Vagina (tissue), 2 donors: Measurements from ENCODE around the gene RBM19. TPM values are rescaled to one million over a fixed set of nuclear protein-coding genes. Genes with fewer than 3 reads are reported as not detected.

Source experiments
- DNase-seq, 2 donors: peaks; one replicate each; pipeline ENCODE4 v3.0.0-alpha.2; 2017; ENCODE audit errors: extremely low spot score in 2 of 2
- H3K27ac ChIP-seq: fragments of 200-600 bp; sonication (generic); one replicate; pipeline ENCODE4 v1.5.1; 2019
- H3K27me3 ChIP-seq: fragments of 200-600 bp; sonication (generic); one replicate; pipeline ENCODE4 v1.5.1; 2019
- H3K36me3 ChIP-seq, 2 donors: fragments of 200-600 bp; sonication (generic); one replicate each; pipeline ENCODE4 v1.5.1; 2017 to 2019
- H3K4me1 ChIP-seq: fragments of 200-600 bp; sonication (generic); one replicate; pipeline ENCODE4 v1.5.1; 2019
- H3K4me3 ChIP-seq, 2 donors: fragments of 200-600 bp; sonication (generic); 1 replicate in 1 of 2; 2 replicates in 1 of 2; pipeline ENCODE4 v1.5.1; 2016 to 2019
- H3K9me3 ChIP-seq: fragments of 200-600 bp; sonication (generic); one replicate; pipeline ENCODE4 v1.5.1; 2019
- POLR2A ChIP-seq, 2 donors: fragments of 450-650 bp; IDR thresholded peaks; one replicate each; pipeline ENCODE4 v1.6.1; 2017; ENCODE audit warnings: antibody characterized with exemption in 2 of 2, mild to moderate bottlenecking in 2 of 2, moderate library complexity in 2 of 2
- POLR2AphosphoS5 ChIP-seq, 2 donors: sonication (generic); formaldehyde crosslinking; IDR thresholded peaks; one replicate each; pipeline ENCODE4 v1.9.0; 2017; ENCODE audit warnings: antibody characterized with exemption in 2 of 2, mild to moderate bottlenecking in 2 of 2, low read depth in 1 of 2; ENCODE audit not compliant: insufficient read depth in 1 of 2
- intact Hi-C: fragments of 100-400 bp; cut with DNase I; formaldehyde crosslinking; loops from one replicate; pipeline ENCODE4 v1.15.1; 2023
- total RNA-seq: library from RNA; depleted of rRNA; stranded (reverse); fragments of >200 nt; gene quantifications from one replicate; pipeline ENCODE4 v1.2.3, GENCODE V29; 2016
- TF ChIP-seq, protein P1 (sequence below), 3 experiments: fragments of 450-650 bp in 2 of 3; fragments of 200-600 bp in 1 of 3; sonication (generic) in 1 of 3; IDR thresholded peaks; one replicate each; pipeline ENCODE4 v1.5.1; 2017 to 2019; ENCODE audit warnings: antibody characterized with exemption in 3 of 3, mild to moderate bottlenecking in 2 of 3, moderate library complexity in 2 of 3

Gene RBM19
- total RNA-seq, 1 donor from 2014 or later: 25.5 TPM

GRCh38 chr12:113875691-113876090, 90.4 kb downstream of the RBM19 start:
- H3K4me3 ChIP-seq: no peak overlapping the region
- DNase-seq: no peak
- no peaks in the 10 kb centered on the region for H3K36me3 ChIP-seq
- H3K9me3 ChIP-seq: no peaks in the 10 kb centered on the region
- TF ChIP-seq, protein P1, sequence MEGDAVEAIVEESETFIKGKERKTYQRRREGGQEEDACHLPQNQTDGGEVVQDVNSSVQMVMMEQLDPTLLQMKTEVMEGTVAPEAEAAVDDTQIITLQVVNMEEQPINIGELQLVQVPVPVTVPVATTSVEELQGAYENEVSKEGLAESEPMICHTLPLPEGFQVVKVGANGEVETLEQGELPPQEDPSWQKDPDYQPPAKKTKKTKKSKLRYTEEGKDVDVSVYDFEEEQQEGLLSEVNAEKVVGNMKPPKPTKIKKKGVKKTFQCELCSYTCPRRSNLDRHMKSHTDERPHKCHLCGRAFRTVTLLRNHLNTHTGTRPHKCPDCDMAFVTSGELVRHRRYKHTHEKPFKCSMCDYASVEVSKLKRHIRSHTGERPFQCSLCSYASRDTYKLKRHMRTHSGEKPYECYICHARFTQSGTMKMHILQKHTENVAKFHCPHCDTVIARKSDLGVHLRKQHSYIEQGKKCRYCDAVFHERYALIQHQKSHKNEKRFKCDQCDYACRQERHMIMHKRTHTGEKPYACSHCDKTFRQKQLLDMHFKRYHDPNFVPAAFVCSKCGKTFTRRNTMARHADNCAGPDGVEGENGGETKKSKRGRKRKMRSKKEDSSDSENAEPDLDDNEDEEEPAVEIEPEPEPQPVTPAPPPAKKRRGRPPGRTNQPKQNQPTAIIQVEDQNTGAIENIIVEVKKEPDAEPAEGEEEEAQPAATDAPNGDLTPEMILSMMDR (IDR thresholded peaks at IDR 0.05): no peak
- no peak for TF ChIP-seq POLR2A (IDR thresholded peaks at IDR 0.05)
- no peak for TF ChIP-seq POLR2AphosphoS5 (IDR thresholded peaks at IDR 0.05; ENCODE audit: insufficient read depth in 1 of 2, low read depth in 1 of 2)
- intact Hi-C loops: no loop called here
- peaks cover 14% of the 10 kb centered on the region for H3K4me1 ChIP-seq
- peak overlapping the region; percentile 65 for H3K27ac ChIP-seq
- no peaks in the 10 kb centered on the region for H3K27me3 ChIP-seq

DNA sequence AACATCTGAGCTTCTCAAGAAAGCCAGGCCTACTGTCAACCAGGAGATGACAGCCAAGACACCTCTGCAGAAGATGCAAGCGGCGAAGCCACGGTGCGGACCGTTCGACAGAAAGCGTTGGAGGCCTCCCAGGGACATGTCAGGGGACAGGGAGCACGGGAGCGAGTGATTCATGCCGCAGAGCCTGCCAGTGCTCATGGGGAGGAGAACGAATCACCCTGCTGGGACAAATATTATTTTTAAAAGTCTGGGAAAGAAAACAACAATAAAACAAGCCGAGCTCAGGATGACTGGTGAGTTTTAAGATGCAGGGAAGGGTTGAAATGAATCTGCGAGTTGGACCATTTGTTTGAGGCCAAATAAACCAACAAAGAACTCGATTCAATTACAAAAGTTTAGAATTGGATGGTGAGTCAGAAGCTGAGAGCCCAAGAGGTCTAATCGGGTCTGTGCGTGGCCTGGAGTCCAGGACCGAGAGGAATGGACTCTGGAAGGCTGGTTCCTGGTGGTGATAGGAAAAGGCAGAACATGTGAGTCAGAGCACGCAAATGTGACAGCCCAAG, 91.0 kb downstream of the RBM19 start:
- no peaks in the 10 kb centered on the region for H3K9me3 ChIP-seq
- TF ChIP-seq POLR2AphosphoS5 (IDR thresholded peaks at IDR 0.05; ENCODE audit: insufficient read depth in 1 of 2, low read depth in 1 of 2): peak in 1 of 2 donors; percentile 65
- TF ChIP-seq POLR2A (IDR thresholded peaks at IDR 0.05): no peak
- TF ChIP-seq, protein P1 (IDR thresholded peaks at IDR 0.05): no peak
- H3K4me1 ChIP-seq: peaks cover 14% of the 10 kb centered on the region
- H3K27me3 ChIP-seq: no peaks in the 10 kb centered on the region
- peak overlapping the region; percentile 65 for H3K27ac ChIP-seq
- DNase-seq: peak in 1 of 2 donors; percentile 90
- no peaks in the 10 kb centered on the region for H3K36me3 ChIP-seq
- H3K4me3 ChIP-seq: no peak overlapping the region
- intact Hi-C loops: no loop called here

DNA sequence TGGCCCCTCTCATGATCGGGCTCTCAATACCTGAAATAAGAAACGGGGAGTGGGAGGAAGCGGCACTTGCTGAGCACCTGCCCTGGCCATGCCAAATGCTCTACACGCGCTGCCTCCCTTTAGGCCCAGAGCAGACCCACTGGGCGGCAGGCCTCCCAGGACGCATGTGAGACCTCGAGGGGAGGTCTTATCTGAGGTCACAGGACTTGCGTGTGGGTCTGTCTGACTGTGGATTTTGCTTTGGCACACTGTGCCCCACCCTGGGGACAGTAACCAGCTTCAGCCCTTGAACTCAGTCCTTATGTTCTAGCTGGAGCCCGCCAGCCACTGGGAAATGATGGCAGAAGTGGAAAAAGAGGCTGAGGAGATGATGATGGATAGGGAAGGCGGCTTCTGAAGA, 91.8 kb downstream of the RBM19 start:
- TF ChIP-seq, protein P1 (IDR thresholded peaks at IDR 0.05): no peak
- no peak for TF ChIP-seq POLR2A (IDR thresholded peaks at IDR 0.05)
- TF ChIP-seq POLR2AphosphoS5 (IDR thresholded peaks at IDR 0.05; ENCODE audit: insufficient read depth in 1 of 2, low read depth in 1 of 2): no peak
- H3K9me3 ChIP-seq: no peaks in the 10 kb centered on the region
- H3K36me3 ChIP-seq: no peaks in the 10 kb centered on the region
- H3K4me1 ChIP-seq: peaks cover 14% of the 10 kb centered on the region
- DNase-seq: no peak
- H3K27ac ChIP-seq: peak overlapping the region; percentile 65
- intact Hi-C loops: no loop called here
- H3K27me3 ChIP-seq: no peaks in the 10 kb centered on the region
- no peak overlapping the region for H3K4me3 ChIP-seq

GRCh38 chr12:113873740-113874139, 92.4 kb downstream of the RBM19 start:
- Histone ChIP-seq H3K27me3 (no peaks in the 10 kb centered on the region), H3K4me1 (peaks cover 14% of the 10 kb centered on the region), H3K36me3 (no peaks in the 10 kb centered on the region), H3K4me3 (no peak overlapping the region), H3K9me3 (no peaks in the 10 kb centered on the region), H3K27ac (no peak overlapping the region)
- TF ChIP-seq POLR2AphosphoS5 (IDR thresholded peaks at IDR 0.05; ENCODE audit: insufficient read depth in 1 of 2, low read depth in 1 of 2) (no peak), POLR2A (IDR thresholded peaks at IDR 0.05) (no peak)
- TF ChIP-seq, protein P1 (IDR thresholded peaks at IDR 0.05): no peak
- intact Hi-C loops: no loop called here
- no peak for DNase-seq

DNA sequence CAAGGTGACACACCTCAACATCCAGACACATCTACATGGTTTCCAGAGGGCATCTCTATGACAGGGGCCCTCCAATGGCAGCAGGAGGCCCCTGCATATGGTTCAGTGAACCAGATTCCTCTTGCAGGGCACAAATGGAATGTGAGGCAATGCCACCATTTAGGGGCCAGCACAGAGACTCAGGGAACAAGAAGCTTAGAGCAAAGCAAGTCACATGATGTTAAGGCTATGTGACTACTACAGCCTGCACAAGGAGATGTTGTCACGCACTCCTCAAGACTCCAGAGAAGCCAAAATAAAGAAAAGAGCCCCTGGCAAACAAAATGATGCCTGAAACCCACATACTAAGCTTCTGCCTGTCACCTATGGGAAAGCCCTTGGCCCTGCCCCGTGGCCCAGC, 95.2 kb downstream of the RBM19 start:
- Histone ChIP-seq H3K36me3 (no peaks in the 10 kb centered on the region), H3K27me3 (no peaks in the 10 kb centered on the region), H3K9me3 (no peaks in the 10 kb centered on the region), H3K4me1 (peaks cover 14% of the 10 kb centered on the region), H3K27ac (no peak overlapping the region), H3K4me3 (no peak overlapping the region)
- DNase-seq: no peak
- no peak for TF ChIP-seq POLR2A (IDR thresholded peaks at IDR 0.05)
- no peak for TF ChIP-seq POLR2AphosphoS5 (IDR thresholded peaks at IDR 0.05; ENCODE audit: insufficient read depth in 1 of 2, low read depth in 1 of 2)
- TF ChIP-seq, protein P1 (IDR thresholded peaks at IDR 0.05): no peak
- intact Hi-C loops: no loop called here
